Medulla oblongata (tissue), 1 donor: ENCODE data around the gene ENG.
"Not testable (repeated sequence)": the region's sequence is repeated elsewhere in the genome, so short reads cannot be mapped to it uniquely, and the experiment has no call there.

Source experiments
- DNase-seq: peaks from one replicate; pipeline ENCODE4 v3.0.0-alpha.2; 2015; ENCODE audit errors: extremely low spot score

ENG gene

DNA sequence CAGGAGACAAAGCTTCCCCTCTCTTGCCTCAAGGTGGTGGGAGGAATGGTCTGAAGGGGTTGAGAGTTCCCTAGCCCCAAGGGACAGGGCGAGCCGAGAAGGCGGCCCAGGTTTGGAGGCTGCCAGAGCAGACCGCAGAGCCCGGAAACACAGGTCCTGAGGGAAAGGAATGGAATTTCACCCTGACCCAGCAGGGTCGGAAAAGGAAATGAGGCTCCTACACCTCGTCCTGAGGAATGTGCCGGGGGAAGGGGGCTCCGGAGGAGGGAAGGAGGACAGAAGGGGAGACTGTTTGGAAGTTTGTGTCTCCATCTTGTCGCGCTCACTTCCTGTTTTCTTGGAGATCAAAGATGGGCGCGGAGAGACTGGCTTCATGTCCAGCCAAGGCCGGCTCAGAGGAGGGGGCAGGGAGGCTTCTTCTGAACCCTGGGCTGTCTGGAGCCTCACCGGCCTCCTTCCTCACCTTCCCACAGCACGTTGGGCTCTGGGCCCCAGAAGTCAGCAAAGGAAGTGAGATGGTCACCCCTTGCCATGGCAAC is 9.6 kb downstream of the ENG start:
- DNase-seq = no peak

GRCh38 chr9:127841087-127841835 is 13.2 kb downstream of the ENG start:
- DNase-seq = no peak

DNA sequence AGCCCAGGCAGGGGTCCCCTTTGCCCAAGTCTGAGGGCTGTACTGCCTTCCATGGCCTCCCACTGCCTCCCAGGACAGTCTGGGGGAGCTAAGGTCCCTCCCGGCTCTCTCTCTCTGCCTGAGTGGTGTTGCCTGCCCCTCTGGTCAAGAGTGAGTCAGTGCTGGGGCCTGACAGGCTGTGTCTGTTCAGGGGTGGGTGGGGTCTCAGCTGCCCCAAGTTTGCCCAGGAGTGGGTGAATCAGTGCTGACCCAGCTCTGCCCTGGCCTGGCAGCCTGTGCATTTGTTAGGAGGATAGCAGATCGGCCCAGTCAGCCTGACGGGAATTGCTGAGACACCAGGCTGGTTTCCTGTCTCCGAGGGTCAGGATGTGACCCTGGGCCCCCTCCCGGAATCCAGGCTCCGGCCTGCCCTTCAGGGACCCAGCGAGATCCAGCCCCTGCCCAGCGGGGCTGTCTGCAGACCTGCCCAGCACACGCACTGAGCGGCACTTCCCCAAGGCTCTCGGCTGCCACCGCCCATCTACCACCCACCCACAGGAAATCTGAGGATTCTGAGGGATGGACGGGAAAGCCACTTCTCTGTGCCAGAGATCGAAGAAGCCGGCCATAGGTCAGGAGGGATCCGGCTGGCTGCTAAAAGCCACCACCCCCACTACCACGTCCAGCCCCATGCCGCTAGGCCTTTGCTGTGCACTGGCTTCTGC is 15.9 kb downstream of the ENG start:
- DNase-seq = no peak

- DNase-seq = no peak
Measured at GRCh38 chr9:127837346-127837745, 17.1 kb downstream of the ENG start.

DNA sequence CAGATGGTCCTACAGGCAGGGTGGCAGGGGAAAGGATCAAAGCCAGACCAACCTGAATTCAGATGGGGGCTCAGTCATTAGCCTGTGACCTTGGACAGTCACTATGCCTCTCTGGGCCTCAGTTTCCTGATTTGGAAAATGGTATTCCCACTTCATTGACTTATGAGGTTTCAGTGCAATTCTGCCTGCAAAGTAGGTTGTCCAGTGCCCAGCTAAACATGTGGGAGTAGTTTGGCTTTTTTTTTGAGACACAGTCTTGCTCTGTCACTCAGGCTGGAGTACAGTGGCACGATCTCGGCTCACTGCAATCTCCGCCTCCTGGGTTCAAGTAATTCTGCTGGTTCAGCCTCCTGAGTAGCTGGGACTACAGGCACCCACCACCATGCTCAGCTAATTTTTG is 17.9 kb downstream of the ENG start:
- DNase-seq = not testable (repeated sequence)

DNA sequence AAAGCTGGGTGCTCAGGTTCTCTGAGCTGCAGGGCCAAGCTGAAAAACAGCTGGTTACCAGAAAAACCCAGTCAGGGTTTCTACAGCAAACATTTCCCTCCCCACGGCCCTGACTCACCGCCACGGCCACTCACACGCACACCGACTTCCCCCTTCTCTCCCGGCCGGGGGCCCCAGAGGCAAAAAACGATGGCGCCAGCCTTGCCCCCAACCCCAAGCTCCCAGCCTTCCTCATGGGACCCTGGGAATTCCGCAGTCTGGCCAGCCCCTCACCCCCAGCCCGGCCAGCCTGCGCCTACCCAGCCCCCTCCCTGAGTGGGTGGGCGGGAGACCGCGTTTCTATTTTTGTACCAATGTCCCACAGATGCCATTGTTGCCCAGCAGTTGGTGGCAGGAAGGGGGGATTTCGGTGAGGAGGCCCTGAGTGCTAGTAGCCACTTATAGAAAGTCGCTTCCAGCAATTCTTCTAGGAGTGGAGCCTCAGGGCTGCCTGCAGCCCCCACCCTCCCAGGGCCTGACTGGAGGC is 18.4 kb downstream of the ENG start:
- DNase-seq = peak; percentile 29

DNA sequence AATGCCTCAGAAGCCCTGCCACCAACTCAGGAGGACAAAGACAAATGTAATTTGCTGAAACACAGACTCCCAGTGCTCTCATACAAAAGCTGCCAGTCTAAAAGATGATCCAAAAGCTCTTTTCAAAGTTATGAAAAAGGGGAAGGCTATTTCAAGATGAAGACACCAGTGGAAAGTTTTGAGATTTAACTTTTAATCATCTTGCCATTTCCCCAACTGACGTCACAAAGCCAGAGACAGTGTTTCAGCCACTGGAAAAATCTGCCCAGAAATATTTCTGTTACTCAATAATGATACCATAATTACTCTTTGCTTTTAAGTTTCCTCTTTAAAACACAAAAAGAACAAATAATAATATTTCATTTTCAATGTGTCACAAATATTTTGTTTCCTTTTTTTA is 20.9 kb downstream of the ENG start:
- DNase-seq = peak; percentile 12

DNA sequence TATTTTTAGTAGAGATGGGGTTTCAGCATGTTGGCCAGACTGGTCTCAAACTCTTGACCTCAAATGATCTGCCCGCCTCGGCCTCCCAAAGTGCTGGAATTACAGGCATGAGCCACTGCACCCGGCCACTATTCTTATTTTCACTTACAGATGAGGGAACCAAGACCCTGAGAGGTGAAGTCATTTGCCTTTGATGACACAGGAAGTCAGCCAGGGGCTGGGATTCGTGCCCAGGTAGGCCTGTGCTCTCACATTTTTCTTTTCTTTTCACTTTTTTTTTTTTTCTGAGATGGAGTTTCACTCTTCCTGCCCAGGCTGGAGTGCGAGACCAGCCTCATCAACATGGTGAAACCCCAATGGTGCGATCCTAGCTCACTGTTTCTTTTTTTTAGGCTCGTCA is 22.2 kb downstream of the ENG start:
- DNase-seq = no peak

- DNase-seq = no peak
Measured at GRCh38 chr9:127829205-127829906, 25.1 kb downstream of the ENG start.

DNA sequence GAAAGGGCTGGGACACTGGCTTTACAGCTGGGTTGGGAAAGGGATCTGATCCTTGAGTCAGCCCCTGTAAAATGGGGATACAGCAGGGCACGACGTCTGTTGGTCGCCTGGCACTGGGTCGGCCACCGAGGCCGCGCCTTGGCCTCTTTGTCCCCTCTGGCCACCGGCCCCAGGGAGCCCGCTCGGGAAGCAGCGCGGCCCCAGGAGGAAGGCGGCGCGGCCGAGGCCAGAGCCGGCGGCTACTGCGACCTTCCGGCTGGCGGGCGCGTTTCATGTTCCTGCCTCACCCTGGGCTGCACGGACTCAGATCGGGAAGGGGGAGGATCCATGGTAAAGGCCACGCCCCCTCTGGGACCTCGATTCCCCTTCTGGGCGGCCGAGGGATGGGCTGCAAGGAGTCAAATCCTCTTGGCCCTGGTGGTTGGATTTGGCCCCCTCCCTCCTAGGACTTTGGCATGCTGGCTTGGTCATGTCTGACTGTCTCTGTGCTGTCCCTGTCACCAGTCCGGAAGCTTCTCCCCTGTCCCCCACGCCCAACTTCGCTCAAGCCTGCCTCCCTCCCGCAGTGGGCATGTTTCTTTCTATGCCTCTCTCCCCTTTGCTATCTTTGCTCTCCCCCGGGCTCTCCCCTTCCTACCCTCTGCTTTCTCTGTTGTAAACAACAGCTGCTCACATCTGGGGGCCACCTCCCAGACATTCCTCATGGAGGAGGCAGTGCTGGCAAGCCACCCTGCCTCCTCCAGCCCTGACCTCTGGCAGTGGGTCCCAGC is 26.0 kb downstream of the ENG start:
- peak; percentile 58 for DNase-seq

GRCh38 chr9:127826253-127826913 is 28.1 kb downstream of the ENG start:
- no peak for DNase-seq

DNA sequence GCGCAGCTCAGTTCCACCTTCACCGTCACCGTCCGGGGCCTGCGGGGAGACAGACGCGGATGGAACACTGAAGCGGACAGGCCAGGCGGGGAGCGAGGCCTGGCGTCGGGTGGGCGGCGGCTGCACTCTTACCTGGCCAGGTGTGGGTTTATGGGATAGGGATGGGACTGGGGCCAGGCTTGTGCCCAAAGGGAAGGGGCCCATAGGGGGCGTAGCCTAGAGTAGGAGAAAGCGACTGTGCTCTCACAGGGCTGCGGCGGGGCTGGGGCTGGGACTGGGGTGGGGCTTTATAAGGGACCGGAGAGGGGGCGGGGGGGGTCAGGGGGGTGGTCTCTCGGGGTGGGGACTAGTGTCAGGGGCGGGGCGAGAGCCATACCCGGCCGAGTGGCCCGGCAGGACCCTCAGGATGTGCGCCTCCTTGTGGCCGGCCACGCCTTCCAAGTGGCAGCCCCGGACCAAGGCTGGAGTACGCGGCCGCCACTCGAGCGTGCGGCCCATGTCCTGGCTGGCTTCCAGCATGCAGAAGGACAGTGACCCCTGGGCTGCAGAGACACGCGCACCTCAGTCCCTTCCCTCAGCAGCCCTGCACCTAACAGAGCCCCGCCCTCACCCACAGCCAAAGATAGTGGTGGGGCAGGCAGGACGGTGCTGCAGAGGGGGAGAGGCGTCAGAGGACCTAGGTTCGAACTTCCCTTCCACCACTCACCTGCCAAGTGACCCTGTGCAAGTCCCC is 29.0 kb downstream of the ENG start:
- no peak for DNase-seq

DNA sequence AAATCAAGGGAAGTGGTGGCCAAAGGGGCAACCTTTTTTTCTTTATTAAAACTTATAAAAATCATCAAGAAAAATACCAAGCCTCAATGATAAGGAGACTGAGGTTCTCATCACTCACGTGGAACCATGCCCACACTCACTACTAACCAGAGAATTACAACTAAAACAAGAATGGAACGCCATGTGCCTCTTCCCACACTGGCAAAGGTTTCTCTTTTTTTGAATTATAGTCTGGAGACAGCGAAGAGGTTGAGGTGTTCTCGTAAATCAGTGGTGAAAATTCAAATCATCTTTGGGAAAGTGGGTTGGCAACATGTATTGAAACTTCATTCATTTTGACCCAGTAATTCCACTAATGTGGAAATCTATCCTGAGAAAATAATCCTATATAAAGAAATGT is 32.4 kb downstream of the ENG start:
- DNase-seq = no peak

DNA sequence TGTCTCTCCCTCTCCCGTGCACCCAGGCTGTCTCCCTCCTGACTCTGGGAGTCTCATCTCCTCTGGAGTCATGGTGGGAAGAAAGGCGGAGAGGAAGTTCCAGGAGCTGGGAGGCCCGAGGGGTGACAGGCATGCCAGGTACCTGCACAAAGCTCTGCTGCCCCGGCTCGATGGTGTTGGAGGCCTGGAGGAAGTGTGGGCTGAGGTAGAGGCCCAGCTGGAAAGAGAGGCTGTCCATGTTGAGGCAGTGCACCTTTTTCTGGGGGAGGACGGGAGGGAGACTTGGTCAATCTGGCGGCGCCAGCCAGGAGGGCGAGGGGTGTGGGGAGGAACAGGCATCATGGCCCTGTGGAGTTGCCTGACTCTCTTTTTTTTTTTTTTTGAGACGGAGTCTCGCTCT is 35.9 kb downstream of the ENG start:
- no peak for DNase-seq

DNA sequence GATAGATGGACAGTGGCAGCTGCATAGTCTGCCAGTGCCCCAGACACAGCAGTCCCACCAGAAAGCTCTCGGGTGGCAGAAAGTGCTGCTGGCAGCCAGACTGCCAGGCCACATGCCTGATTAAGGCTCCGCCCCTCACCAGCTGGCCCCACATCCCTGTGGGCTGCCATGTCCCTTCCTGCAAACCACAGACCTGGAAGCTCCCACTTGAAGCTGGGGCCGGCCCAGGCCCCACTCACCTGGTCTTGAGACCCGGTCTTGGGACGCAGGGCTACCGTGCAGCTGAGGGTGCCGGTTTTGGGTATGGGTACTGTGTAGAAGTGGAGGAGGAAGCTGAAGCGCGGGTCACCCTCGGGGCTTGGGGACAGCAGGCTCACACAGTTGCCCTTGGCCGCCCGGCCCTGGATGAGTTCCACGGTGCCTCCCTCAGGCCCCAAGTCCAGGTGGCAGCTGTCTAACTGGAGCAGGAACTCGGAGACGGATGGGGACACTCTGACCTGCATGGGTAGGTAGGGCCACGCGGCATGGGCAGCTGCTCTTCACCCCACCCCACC is 36.5 kb downstream of the ENG start:
- no peak for DNase-seq

- no peak for DNase-seq
Measured at GRCh38 chr9:127816728-127817127, 37.7 kb downstream of the ENG start.

DNA sequence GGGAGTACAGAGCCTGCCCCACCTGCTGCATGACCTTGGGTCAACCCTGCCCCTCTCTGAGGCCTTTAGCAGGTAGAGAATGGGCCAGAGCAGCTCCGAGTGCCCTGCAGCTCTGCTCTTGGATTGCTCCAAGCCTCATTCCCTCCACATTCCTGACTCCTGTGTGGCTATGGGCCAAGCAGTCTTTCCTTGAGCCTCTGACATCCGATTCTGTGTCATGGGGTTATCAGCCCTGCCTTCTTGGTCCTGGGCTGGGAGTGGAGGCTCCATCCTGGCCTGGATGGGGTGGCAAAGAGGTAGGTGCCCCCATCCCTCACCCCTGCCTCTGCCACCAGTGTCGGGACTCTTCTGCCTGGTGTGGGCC is 38.1 kb downstream of the ENG start:
- DNase-seq = no peak

DNA sequence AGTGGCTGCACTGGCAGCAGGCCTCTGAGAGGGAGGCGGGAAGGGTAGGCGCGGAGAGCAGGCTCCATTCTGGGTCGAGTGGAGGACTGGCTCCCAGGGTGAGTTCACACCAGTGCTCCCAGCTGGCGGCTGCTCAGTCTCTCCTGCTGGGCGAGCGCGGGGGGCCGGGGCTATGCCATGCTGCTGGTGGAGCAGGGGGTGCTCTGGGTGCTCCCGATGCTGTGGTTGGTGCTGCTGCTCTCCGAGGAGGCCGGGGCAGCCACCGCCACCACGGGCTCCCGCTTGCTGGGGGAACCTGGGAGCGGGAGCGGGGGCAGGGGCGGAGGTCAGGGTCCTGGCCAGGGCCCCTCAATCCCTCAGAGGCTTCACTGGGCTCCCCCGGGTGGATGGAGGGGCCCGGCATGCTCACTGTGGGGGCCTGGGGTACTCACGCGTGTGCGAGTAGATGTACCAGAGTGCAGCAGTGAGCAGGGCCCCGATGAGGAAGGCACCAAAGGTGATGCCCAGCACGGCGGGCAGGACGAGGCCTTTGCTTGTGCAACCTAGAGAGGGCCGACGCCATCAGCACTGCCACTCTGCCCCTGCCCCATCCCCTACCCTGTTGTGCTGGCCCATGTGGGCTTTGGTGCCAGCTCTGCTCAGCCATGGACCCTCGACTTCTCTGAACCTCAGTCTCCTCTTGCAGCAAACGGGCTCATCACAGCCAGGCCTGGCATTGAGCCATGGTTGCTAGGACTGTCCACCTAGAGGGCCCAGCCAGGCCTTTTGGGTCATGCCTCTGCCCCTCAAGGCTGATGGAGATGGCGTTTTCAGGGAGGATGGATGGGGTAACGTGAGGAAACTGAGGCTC is 38.7 kb downstream of the ENG start:
- DNase-seq = no peak
